Right atrium auricular region (tissue), 2 donors: Measurements from ENCODE around the gene WDR5. TPM values are rescaled to one million over a fixed set of nuclear protein-coding genes. Genes with fewer than 3 reads are reported as not detected.
A peak's percentile ranks its signal among the peaks of the same experiment; 100 is the strongest.

Source experiments
- DNase-seq: peaks from one replicate; pipeline ENCODE4 v3.0.0-alpha.2; 2019; ENCODE audit warnings: low spot score
- H3K27ac ChIP-seq, 2 donors: fragments of 200-600 bp; sonication (generic); 1 replicate in 1 of 2; 2 replicates in 1 of 2; pipeline ENCODE4 v1.5.1; 2016 to 2019
- H3K27me3 ChIP-seq, 2 donors: fragments of 200-600 bp; sonication (generic); one replicate each; pipeline versions ENCODE4 v1.5.1 to v1.6.0; 2017 to 2019
- H3K36me3 ChIP-seq: fragments of 200-600 bp; sonication (generic); one replicate; pipeline ENCODE4 v1.5.1; 2016
- H3K4me1 ChIP-seq, 2 donors: fragments of 200-600 bp; sonication (generic); one replicate each; pipeline versions ENCODE4 v1.5.1 to v1.6.0; 2017 to 2019
- H3K4me3 ChIP-seq, 2 donors: fragments of 200-600 bp; sonication (generic); 1 replicate in 1 of 2; 2 replicates in 1 of 2; pipeline ENCODE4 v1.5.1; 2017 to 2019; ENCODE audit warnings: mild to moderate bottlenecking in 1 of 2, moderate library complexity in 1 of 2
- H3K9me3 ChIP-seq, 2 donors: fragments of 200-600 bp; sonication (generic); one replicate each; pipeline ENCODE4 v1.5.1; 2019
- total RNA-seq, 2 donors: library from RNA; depleted of rRNA; stranded (reverse); fragments of >200 nt; gene quantifications; one replicate each; pipeline ENCODE4 v1.1.0, GENCODE V29; 2016
- TF ChIP-seq, protein P1 (sequence below), 2 donors: fragments of 200-600 bp; sonication (generic); IDR thresholded peaks; one replicate each; pipeline ENCODE4 v1.5.1; 2019; ENCODE audit warnings: antibody characterized with exemption in 2 of 2

Gene WDR5
- total RNA-seq, 2 donors from 2014 or later, result 14.1 to 17.5 TPM

DNA sequence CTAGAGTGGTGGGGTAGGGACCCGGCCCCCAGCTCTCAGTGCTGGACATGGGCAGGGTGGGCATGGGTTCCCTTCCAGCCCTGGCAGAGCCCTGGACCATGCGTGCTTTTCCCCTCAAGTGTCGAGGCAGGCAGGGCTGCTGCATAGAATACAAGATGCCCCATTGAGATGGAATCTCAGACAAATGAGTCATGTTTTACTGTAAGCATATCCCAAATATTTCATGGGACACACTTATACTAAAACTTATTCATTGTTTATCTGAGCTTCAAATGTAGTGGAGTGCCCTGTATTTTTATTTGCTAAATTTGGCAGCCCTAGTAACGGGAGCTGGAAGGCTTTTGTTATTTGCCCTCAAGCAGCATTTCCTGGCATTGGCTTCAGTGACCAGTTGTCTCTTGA lies 31.6 kb downstream of the WDR5 start:
- TF ChIP-seq, protein P1, sequence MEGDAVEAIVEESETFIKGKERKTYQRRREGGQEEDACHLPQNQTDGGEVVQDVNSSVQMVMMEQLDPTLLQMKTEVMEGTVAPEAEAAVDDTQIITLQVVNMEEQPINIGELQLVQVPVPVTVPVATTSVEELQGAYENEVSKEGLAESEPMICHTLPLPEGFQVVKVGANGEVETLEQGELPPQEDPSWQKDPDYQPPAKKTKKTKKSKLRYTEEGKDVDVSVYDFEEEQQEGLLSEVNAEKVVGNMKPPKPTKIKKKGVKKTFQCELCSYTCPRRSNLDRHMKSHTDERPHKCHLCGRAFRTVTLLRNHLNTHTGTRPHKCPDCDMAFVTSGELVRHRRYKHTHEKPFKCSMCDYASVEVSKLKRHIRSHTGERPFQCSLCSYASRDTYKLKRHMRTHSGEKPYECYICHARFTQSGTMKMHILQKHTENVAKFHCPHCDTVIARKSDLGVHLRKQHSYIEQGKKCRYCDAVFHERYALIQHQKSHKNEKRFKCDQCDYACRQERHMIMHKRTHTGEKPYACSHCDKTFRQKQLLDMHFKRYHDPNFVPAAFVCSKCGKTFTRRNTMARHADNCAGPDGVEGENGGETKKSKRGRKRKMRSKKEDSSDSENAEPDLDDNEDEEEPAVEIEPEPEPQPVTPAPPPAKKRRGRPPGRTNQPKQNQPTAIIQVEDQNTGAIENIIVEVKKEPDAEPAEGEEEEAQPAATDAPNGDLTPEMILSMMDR (IDR thresholded peaks at IDR 0.05), result no peak
- H3K27me3 ChIP-seq, result no peaks in the 10 kb centered on the region
- no peak overlapping the region for H3K27ac ChIP-seq

DNA sequence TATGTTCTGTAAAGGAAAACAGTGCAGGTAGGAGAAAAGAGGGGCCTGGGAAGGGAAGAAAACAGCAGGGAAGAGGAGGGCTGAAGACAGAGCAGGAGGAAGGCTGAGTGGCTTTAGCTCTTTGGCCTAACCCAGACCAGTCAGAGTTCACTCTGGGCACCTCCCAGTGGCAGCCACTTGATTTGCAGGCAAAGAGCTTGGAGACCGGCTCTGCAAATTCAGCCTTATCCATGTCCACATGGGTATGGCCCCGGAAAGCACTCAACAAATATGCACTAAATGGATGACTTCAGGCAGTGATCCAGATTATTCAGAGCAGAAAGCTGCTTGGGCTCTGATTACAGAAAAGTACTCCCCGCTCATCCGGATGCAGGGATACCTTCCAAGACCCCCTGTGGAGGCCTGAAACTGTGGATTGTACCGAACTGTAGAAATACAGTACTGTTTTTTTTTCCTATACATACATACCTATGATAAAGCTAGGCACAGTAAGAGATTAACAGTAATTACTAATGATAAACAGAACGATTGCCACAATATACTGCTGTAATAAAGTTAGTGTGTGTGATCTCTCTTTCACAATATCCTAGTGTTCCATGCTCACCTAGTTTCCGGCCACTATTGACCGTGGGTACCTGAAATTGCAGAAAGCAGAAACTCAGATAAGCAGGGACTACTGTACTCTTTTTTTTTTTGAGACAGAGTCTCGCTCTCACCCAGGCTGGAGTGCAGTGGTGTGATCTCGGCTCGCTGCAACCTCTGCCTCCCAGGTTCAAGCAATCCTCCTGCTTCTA lies 33.1 kb downstream of the WDR5 start:
- TF ChIP-seq, protein P1 (IDR thresholded peaks at IDR 0.05), result no peak
- Histone ChIP-seq H3K4me3 (no peak overlapping the region), H3K4me1 (peaks cover 0 to 10% of the 10 kb centered on the region in 2 donors), H3K27ac (no peak overlapping the region), H3K9me3 (no peaks in the 10 kb centered on the region), H3K27me3 (no peaks in the 10 kb centered on the region), H3K36me3 (no peaks in the 10 kb centered on the region)
- DNase-seq, result no peak

More for the DNA sequence above, 31.6 kb downstream of the WDR5 start:
- Histone ChIP-seq H3K4me1 (peaks cover 0 to 22% of the 10 kb centered on the region in 2 donors), H3K36me3 (no peaks in the 10 kb centered on the region), H3K4me3 (no peak overlapping the region), H3K9me3 (no peaks in the 10 kb centered on the region)
- no peak for DNase-seq

DNA sequence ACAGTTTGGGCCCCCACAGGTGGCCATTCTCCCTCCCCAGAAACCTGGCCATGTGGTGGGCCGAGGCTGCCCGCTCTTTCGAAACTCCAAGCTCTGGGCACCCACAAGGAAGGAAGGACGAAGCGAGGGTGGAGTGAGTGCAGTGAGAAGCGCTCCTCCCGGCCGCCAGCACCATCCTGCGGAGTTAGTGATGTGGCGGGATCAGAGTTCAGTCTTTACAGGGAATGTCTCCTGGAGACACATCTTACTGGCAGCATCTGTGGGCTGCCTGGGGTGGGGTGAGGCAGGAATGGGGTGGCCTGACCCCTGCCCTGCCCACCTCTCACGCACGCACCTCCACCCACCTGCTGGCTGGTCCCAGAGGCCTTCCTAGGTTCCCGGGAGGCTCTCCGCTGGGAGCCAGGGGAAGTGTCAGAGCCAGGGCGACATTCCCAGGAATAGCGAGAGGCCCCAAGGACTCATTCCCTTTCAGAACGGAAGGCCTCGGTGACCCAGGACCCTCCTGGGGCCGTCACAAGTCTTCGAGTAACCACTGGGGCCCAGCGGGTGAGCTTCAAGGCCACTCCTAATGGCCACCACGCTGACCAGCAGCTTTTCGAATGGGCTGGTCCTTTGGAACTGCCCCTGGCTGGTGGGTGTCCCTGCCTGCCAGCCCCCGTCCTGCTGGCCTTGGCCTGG lies 34.0 kb downstream of the WDR5 start:
- DNase-seq, result no peak
- no peak overlapping the region for H3K4me3 ChIP-seq
- no peaks in the 10 kb centered on the region for H3K27me3 ChIP-seq
- no peaks in the 10 kb centered on the region for H3K9me3 ChIP-seq
- no peak overlapping the region for H3K27ac ChIP-seq
- TF ChIP-seq, protein P1 (IDR thresholded peaks at IDR 0.05), result no peak
- H3K4me1 ChIP-seq, result peaks cover 0 to 8% of the 10 kb centered on the region in 2 donors
- no peaks in the 10 kb centered on the region for H3K36me3 ChIP-seq

DNA sequence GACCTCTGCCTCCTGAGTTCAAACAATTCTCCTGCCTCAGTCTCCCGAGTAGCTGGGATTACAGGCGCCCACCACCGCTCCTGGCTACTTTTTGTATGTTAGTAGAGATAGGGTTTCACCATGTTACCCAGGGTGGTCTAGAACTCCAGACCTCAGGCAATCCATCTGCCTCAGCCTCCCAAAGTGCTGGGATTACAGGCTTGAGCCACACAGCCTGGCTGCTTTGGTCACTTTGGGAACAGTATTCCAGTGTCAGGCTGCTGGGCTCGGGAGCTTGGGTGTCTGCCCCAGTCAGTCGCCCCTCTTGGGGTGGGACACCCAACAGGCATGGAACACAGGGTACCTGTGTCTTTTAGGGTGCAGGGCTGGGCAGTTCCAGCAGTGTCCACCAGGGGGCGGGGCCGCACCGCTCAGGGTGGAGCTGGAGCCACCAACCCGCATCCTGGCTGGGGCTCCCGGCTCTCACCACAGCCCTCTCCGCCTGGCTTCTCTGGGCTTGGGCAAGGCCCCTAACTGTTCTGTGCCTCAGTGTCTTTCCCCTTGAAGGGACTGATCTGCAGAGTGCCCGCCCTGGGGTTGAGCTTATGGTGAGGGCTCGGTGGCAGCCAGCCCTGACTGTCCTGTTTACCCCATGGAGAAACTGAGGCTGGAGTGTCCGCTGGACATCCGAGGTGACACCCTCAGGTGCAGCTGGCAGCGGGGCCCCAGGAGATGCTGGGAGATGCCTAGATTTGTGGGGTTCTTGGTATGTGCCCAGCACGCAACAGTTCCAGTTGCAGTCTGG lies 34.8 kb downstream of the WDR5 start:
- no peak for DNase-seq
- H3K9me3 ChIP-seq, result no peaks in the 10 kb centered on the region
- H3K27me3 ChIP-seq, result no peaks in the 10 kb centered on the region
- TF ChIP-seq, protein P1 (IDR thresholded peaks at IDR 0.05), result no peak
- no peak overlapping the region for H3K27ac ChIP-seq
- no peak overlapping the region for H3K4me3 ChIP-seq
- H3K4me1 ChIP-seq, result peaks cover 0 to 17% of the 10 kb centered on the region in 2 donors
- no peaks in the 10 kb centered on the region for H3K36me3 ChIP-seq

DNA sequence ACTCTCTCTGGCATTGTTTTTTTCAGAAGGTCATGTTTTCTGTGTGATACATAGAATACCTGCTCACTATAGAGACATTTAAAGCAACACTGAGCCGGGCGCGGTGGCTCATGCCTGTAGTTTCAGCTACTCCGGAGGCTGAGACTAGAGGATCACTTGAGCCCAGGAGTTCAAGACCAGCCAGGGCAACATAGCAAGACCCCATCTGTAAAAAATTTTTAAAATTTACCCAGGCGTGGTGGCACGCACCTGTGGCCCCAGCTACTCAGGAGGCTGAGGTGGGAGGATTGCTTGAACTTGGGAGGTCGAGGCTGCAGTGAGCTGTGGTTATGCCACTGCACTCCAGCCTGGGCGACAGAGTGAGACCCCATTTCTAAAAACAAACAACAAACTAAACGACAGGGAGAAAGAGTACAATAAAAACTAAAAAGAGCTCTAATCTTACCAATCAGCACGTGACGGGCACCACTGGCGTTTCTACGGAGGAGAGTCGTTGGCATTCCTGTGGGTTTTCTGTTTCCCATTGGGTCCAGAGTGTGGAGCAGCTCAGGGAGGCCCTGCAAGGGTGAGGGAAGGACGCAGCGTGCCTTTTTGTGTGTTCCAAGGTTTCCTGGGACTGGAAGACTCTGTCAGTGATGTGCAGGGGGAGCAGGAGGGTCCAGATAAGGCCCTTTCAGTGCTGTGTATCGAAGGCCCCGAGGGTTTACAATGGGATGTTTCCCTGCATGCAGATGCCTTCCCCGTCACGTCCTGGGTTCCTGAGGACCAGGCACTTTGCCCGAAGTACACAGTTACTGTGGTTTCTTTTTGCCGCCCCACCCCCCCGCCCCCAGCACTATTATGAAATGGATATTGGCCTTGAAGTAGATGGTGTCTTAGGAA lies 35.7 kb downstream of the WDR5 start:
- TF ChIP-seq, protein P1 (IDR thresholded peaks at IDR 0.05), result no peak
- Histone ChIP-seq H3K4me3 (no peak overlapping the region), H3K27ac (peak overlapping the region in 1 of 2 donors; percentile 22), H3K36me3 (no peaks in the 10 kb centered on the region), H3K9me3 (no peaks in the 10 kb centered on the region), H3K4me1 (peaks cover 0 to 25% of the 10 kb centered on the region in 2 donors), H3K27me3 (no peaks in the 10 kb centered on the region)
- DNase-seq, result peak; percentile 78
